Naive B cell (primary cell): ENCODE measurements around the gene MAP1B. TPM values are rescaled to one million over a fixed set of nuclear protein-coding genes. Genes with fewer than 3 reads are reported as not detected.
A peak's percentile ranks its signal among the peaks of the same experiment; 100 is the strongest.

ENCODE experiments used
- ATAC-seq, 2 donors: fragments of 150-1000 bp; cut with Tn5 transposase; 2 replicates each; pipeline ENCODE4 v1.10.0; 2021; ENCODE audit warnings: low read depth in 2 of 2, mild to moderate bottlenecking in 2 of 2, moderate library complexity in 2 of 2
- DNase-seq: peaks from one replicate; pipeline ENCODE4 v3.0.0; 2022
- H3K27ac Mint-ChIP-seq, 6 donors: one replicate each; pipeline ENCODE4 v1.8.0; 2020 to 2022; ENCODE audit warnings: mild to moderate bottlenecking in 6 of 6, mixed read lengths in 6 of 6, moderate library complexity in 5 of 6, inconsistent platforms in 2 of 6
- H3K27me3 Mint-ChIP-seq, 3 donors: one replicate each; pipeline ENCODE4 v1.8.0; 2021 to 2022; ENCODE audit warnings: mixed read lengths in 3 of 3, mild to moderate bottlenecking in 1 of 3
- H3K36me3 Mint-ChIP-seq, 2 donors: one replicate each; pipeline ENCODE4 v1.8.0; 2020 to 2022; ENCODE audit warnings: mixed read lengths in 2 of 2, inconsistent platforms in 1 of 2, mild to moderate bottlenecking in 1 of 2
- H3K4me1 Mint-ChIP-seq, 3 donors: one replicate each; pipeline ENCODE4 v1.8.0; 2020 to 2022; ENCODE audit warnings: mixed read lengths in 3 of 3, inconsistent platforms in 1 of 3, mild to moderate bottlenecking in 1 of 3, moderate library complexity in 1 of 3
- H3K4me3 Mint-ChIP-seq, 8 donors: one replicate each; pipeline ENCODE4 v1.8.0; 2020 to 2022; ENCODE audit warnings: mild to moderate bottlenecking in 8 of 8, mixed read lengths in 8 of 8, moderate library complexity in 8 of 8, inconsistent platforms in 2 of 8
- H3K9me3 Mint-ChIP-seq, 7 donors: one replicate each; pipeline ENCODE4 v1.8.0; 2020 to 2022; ENCODE audit warnings: mixed read lengths in 7 of 7, mild to moderate bottlenecking in 5 of 7, inconsistent platforms in 2 of 7, moderate library complexity in 1 of 7
- polyA plus RNA-seq, 6 donors: library from polyadenylated mRNA; unstranded; fragments of 300-500 nt; fragmentation: Illumina TruSeq; gene quantifications; one replicate each; pipeline ENCODE4 v1.2.3, GENCODE V29; 2021; ENCODE audit warnings: low read depth in 6 of 6

MAP1B gene
- polyA plus RNA-seq, 6 donors from 2014 or later: 0.18 to 0.90 (median 0.35) TPM

DNA sequence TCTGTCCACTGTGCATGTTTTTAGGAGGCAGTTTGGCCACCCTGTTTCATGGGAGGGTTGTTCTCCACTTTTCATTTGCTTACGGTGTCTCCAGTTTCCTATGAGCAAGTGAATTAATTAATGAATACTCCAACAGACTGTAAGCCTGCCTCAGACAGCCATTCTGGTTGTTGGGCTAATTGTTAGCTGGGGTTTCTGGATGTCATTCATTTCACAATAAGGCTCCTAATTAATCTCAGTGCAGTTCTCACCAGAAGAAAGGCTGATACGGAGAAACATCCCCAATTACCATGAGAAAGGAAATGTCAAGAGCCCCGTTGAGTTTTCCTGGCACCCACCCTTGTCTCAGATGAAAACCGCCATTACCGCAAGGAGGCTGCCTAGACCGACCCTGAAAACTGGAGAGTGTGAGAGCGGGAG is 75.8 kb downstream of the MAP1B start:
- no peak for ATAC-seq

GRCh38 chr5:72184408-72184807 is 77.1 kb downstream of the MAP1B start:
- peaks cover 13 to 53% (median 42%) of the 10 kb centered on the region in 3 donors for H3K27me3 Mint-ChIP-seq
- H3K4me1 Mint-ChIP-seq: no peaks in the 10 kb centered on the region
- H3K4me3 Mint-ChIP-seq: no peak overlapping the region
- H3K9me3 Mint-ChIP-seq: no peaks in the 10 kb centered on the region
- no peaks in the 10 kb centered on the region for H3K36me3 Mint-ChIP-seq
- DNase-seq (no peak), ATAC-seq (no peak)
- no peak overlapping the region for H3K27ac Mint-ChIP-seq

More for the DNA sequence above, 75.8 kb downstream of the MAP1B start:
- Mint-ChIP-seq H3K4me3 (no peak overlapping the region), H3K27me3 (peaks cover 13 to 62% (median 48%) of the 10 kb centered on the region in 3 donors), H3K4me1 (no peaks in the 10 kb centered on the region), H3K27ac (no peak overlapping the region), H3K9me3 (no peaks in the 10 kb centered on the region), H3K36me3 (no peaks in the 10 kb centered on the region)
- DNase-seq: no peak

- ATAC-seq (no peak), DNase-seq (no peak)
- H3K4me1 Mint-ChIP-seq: no peaks in the 10 kb centered on the region
- H3K9me3 Mint-ChIP-seq: no peaks in the 10 kb centered on the region
- peak overlapping the region in 1 of 6 donors; percentile 64 for H3K27ac Mint-ChIP-seq
- H3K27me3 Mint-ChIP-seq: peaks cover 18 to 42% (median 34%) of the 10 kb centered on the region in 3 donors
- no peaks in the 10 kb centered on the region for H3K36me3 Mint-ChIP-seq
- no peak overlapping the region for H3K4me3 Mint-ChIP-seq
Measured at GRCh38 chr5:72185496-72186329, 78.4 kb downstream of the MAP1B start.

DNA sequence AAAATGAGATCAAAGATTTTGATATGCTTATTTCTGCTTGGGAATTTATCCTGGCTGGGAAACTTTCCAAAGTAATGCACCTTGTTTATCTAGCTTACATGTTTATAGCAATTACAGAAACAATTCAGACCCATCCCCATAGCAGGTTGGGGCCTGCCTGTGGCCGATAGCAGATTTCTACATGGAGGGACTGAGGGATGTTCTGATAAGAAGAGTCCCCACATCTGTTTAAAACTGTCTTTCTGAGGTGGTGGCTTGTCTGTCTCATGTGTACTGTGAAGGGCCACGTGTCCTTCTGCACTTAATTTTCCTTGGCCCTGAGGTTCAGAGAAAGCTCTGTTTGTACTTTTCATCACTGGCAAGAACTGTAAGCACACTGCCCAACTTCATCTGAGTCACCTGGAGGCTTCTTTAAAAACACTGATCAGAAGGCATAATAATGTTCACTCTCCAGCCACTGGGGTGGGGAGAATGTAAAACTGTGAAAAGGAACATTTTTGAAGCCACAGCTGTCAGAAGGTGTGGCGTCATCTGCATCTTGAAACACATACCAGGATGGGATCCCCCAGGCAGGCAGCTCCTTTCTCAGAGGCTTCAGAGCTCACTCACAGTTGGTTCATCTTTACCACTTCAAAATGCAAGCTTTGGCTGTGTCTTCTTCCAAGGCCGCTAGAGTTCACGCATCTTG is 80.3 kb downstream of the MAP1B start:
- H3K27ac Mint-ChIP-seq: no peak overlapping the region
- peaks cover 16 to 27% (median 21%) of the 10 kb centered on the region in 3 donors for H3K27me3 Mint-ChIP-seq
- no peaks in the 10 kb centered on the region for H3K4me1 Mint-ChIP-seq
- no peaks in the 10 kb centered on the region for H3K36me3 Mint-ChIP-seq
- DNase-seq: no peak
- no peak overlapping the region for H3K4me3 Mint-ChIP-seq
- no peak for ATAC-seq
- no peaks in the 10 kb centered on the region for H3K9me3 Mint-ChIP-seq

GRCh38 chr5:72188166-72188565 is 80.9 kb downstream of the MAP1B start:
- no peak for ATAC-seq

DNA sequence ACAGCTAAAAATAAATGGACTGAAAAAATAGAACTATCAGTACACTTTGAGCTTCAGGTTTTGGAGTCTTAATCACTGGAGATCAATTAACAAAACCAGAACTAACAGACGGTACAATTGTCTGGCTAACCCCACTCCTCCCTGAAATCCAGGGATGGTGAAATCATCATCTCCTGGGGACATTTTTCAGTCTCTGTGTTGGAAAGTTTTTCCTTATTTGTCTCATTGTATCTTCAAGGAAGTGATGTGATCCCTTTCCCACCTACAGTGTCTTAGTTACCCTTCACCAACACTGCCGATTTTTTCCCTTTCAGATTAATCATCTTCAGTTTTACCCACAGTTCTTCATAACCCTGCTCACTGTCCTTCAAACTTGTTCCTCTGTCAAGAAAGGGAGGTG is 81.9 kb downstream of the MAP1B start:
- no peak for DNase-seq
- peaks cover 0 to 2% (median 0%) of the 10 kb centered on the region in 7 donors for H3K9me3 Mint-ChIP-seq
- no peaks in the 10 kb centered on the region for H3K36me3 Mint-ChIP-seq
- H3K27ac Mint-ChIP-seq: no peak overlapping the region
- H3K4me1 Mint-ChIP-seq: no peaks in the 10 kb centered on the region
- no peak overlapping the region for H3K4me3 Mint-ChIP-seq
- peaks cover 6 to 16% (median 10%) of the 10 kb centered on the region in 3 donors for H3K27me3 Mint-ChIP-seq
- no peak for ATAC-seq

More at GRCh38 chr5:72188166-72188565, 80.9 kb downstream of the MAP1B start:
- H3K27ac Mint-ChIP-seq: no peak overlapping the region
- DNase-seq: no peak
- H3K36me3 Mint-ChIP-seq: no peaks in the 10 kb centered on the region
- H3K4me3 Mint-ChIP-seq: no peak overlapping the region
- no peaks in the 10 kb centered on the region for H3K9me3 Mint-ChIP-seq
- H3K4me1 Mint-ChIP-seq: no peaks in the 10 kb centered on the region
- peaks cover 16 to 20% (median 16%) of the 10 kb centered on the region in 3 donors for H3K27me3 Mint-ChIP-seq

DNA sequence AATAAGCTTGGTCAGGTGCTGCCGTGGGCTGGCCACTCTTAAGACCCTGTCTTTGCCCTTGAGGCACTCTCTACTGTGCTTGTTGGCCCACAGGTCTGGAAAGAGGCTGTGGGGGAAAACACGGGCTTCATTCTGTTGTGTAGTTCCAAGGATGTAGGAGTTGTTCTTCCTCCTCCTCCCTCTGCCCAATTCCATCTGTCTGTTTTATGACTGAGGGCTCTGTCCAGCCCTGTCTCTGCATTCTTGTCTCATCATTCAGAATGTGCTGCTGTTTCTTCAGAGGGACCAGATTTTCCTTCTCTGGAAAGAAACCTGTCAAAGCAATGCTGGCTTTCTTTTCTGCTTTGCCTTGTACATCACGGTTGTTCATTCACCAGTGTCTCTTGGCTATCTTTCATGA is 84.1 kb downstream of the MAP1B start:
- ATAC-seq (no peak), DNase-seq (no peak)
- Mint-ChIP-seq H3K4me3 (no peak overlapping the region), H3K27me3 (peaks cover 10 to 23% (median 16%) of the 10 kb centered on the region in 3 donors), H3K4me1 (peaks cover 7 to 12% (median 10%) of the 10 kb centered on the region in 3 donors), H3K9me3 (peaks cover 0 to 14% (median 7%) of the 10 kb centered on the region in 7 donors), H3K27ac (no peak overlapping the region), H3K36me3 (peaks cover 0 to 17% of the 10 kb centered on the region in 2 donors)

- no peak for DNase-seq
- H3K27me3 Mint-ChIP-seq: peaks cover 6 to 26% (median 23%) of the 10 kb centered on the region in 3 donors
- peak overlapping the region in 2 of 6 donors; percentile 33 to 47 for H3K27ac Mint-ChIP-seq
- peaks cover 0 to 15% (median 8%) of the 10 kb centered on the region in 7 donors for H3K9me3 Mint-ChIP-seq
- H3K36me3 Mint-ChIP-seq: peaks cover 0 to 17% of the 10 kb centered on the region in 2 donors
- ATAC-seq: peak in 1 of 2 donors; percentile 43
- H3K4me1 Mint-ChIP-seq: peaks cover 7 to 12% (median 10%) of the 10 kb centered on the region in 3 donors
- peak overlapping the region in 3 of 8 donors; percentile 7 to 49 (median 36) for H3K4me3 Mint-ChIP-seq
Measured at GRCh38 chr5:72194846-72195245, 87.6 kb downstream of the MAP1B start.

DNA sequence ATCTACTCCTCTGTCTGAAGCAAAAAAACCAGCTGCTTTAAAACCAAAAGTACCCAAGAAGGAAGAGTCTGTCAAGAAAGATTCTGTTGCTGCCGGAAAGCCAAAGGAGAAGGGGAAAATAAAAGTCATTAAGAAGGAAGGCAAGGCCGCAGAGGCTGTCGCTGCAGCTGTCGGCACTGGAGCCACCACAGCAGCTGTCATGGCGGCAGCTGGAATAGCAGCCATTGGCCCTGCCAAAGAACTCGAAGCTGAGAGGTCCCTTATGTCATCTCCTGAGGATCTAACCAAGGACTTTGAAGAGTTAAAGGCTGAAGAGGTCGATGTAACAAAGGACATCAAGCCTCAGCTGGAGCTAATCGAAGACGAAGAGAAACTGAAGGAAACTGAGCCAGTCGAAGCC is 88.3 kb downstream of the MAP1B start:
- Mint-ChIP-seq H3K27me3 (peaks cover 6 to 26% (median 19%) of the 10 kb centered on the region in 3 donors), H3K36me3 (peaks cover 0 to 17% of the 10 kb centered on the region in 2 donors), H3K4me1 (peaks cover 7 to 12% (median 10%) of the 10 kb centered on the region in 3 donors), H3K9me3 (peaks cover 0 to 15% (median 8%) of the 10 kb centered on the region in 7 donors), H3K4me3 (peak overlapping the region in 3 of 8 donors; percentile 2 to 36 (median 2)), H3K27ac (peak overlapping the region in 2 of 6 donors; percentile 3 to 25)
- DNase-seq: no peak
- ATAC-seq: no peak

DNA sequence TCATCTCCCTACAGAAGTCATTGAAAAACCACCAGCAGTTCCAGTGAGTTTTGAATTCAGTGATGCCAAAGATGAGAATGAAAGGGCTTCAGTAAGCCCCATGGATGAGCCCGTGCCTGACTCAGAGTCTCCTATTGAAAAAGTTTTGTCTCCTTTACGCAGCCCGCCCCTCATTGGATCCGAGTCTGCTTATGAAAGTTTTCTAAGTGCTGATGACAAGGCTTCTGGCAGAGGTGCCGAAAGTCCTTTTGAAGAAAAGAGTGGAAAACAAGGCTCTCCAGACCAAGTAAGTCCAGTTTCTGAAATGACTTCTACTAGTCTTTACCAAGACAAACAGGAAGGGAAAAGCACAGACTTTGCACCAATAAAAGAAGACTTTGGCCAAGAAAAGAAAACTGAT is 90.1 kb downstream of the MAP1B start:
- Mint-ChIP-seq H3K36me3 (peaks cover 0 to 17% of the 10 kb centered on the region in 2 donors), H3K4me1 (peaks cover 7 to 12% (median 10%) of the 10 kb centered on the region in 3 donors), H3K9me3 (peaks cover 0 to 15% (median 8%) of the 10 kb centered on the region in 7 donors), H3K4me3 (no peak overlapping the region), H3K27ac (no peak overlapping the region), H3K27me3 (peaks cover 6 to 26% (median 10%) of the 10 kb centered on the region in 3 donors)
- no peak for DNase-seq
- ATAC-seq: no peak

DNA sequence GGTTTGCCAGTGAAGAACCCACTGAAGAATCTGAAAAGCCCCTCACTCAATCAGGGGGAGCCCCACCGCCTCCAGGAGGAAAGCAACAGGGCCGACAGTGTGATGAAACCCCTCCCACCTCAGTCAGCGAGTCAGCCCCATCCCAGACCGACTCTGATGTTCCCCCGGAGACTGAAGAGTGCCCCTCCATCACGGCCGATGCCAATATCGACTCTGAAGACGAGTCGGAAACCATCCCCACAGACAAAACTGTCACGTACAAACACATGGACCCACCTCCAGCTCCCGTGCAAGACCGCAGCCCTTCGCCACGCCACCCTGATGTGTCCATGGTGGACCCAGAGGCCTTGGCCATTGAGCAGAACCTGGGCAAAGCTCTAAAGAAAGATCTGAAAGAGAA is 92.4 kb downstream of the MAP1B start:
- Mint-ChIP-seq H3K27ac (no peak overlapping the region), H3K36me3 (peaks cover 0 to 17% of the 10 kb centered on the region in 2 donors), H3K4me3 (no peak overlapping the region), H3K4me1 (peaks cover 7 to 11% (median 9%) of the 10 kb centered on the region in 3 donors), H3K27me3 (peaks cover 6 to 26% (median 7%) of the 10 kb centered on the region in 3 donors), H3K9me3 (peaks cover 0 to 15% (median 8%) of the 10 kb centered on the region in 7 donors)
- DNase-seq (no peak), ATAC-seq (no peak)

GRCh38 chr5:72202331-72202825 is 95.1 kb downstream of the MAP1B start:
- no peaks in the 10 kb centered on the region for H3K4me1 Mint-ChIP-seq
- H3K4me3 Mint-ChIP-seq: no peak overlapping the region
- H3K9me3 Mint-ChIP-seq: peaks cover 0 to 2% (median 0%) of the 10 kb centered on the region in 7 donors
- DNase-seq (no peak), ATAC-seq (no peak)
- peak overlapping the region in 1 of 6 donors; percentile 12 for H3K27ac Mint-ChIP-seq
- H3K27me3 Mint-ChIP-seq: peaks cover 0 to 9% (median 0%) of the 10 kb centered on the region in 3 donors
- peaks cover 0 to 6% of the 10 kb centered on the region in 2 donors for H3K36me3 Mint-ChIP-seq

- Mint-ChIP-seq H3K4me3 (no peak overlapping the region), H3K4me1 (no peaks in the 10 kb centered on the region), H3K9me3 (peaks cover 0 to 2% (median 0%) of the 10 kb centered on the region in 7 donors), H3K27ac (no peak overlapping the region), H3K27me3 (peaks cover 0 to 4% (median 0%) of the 10 kb centered on the region in 3 donors), H3K36me3 (peaks cover 0 to 6% of the 10 kb centered on the region in 2 donors)
- no peak for DNase-seq
- no peak for ATAC-seq
Measured at GRCh38 chr5:72203251-72203845, 96.1 kb downstream of the MAP1B start.
